ENCODE data around the gene CLSTN1. TPM values are rescaled to one million over a fixed set of nuclear protein-coding genes. Genes with fewer than 3 reads are reported as not detected.

The CLSTN1 gene
- total and polyA plus RNA-seq, 10 of the 15 experiments (the other 5 are each of a cell fraction or from before 2014, with no cell fraction given) = 2.7 to 64.4 (median 23.2) TPM

GRCh38 chr1:9732123-9732971, 91.4 kb downstream of the CLSTN1 start:
- Histone ChIP-seq H3K36me3 (ENCODE audit: control insufficient read depth in 2 of 2, insufficient read depth in 2 of 2, low read length in 1 of 2) (peaks cover 40 to 54% of the 10 kb centered on the region in 2 experiments), H3K27ac (ENCODE audit: control insufficient read depth, insufficient read depth) (no peak overlapping the region), H3K27me3 (replicated peaks in 1 of 2; ENCODE audit: control insufficient read depth in 2 of 2, insufficient read depth in 2 of 2, low read length in 1 of 2) (no peaks in the 10 kb centered on the region), H3K9ac (ENCODE audit: control insufficient read depth, insufficient read depth, low read length) (no peak overlapping the region), H3K4me1 (ENCODE audit: control insufficient read depth, insufficient read depth, low read length) (peaks cover 5% of the 10 kb centered on the region; the same call in 1 of the 2 replicates), H3K4me2 (ENCODE audit: control insufficient read depth, insufficient read depth) (no peak overlapping the region), H3K4me3 (no peak overlapping the region), H4K20me1 (ENCODE audit: control insufficient read depth, insufficient read depth) (no peaks in the 10 kb centered on the region), H2AFZ (ENCODE audit: control insufficient read depth, low read depth, low read length) (no peak overlapping the region), H3K9me3 (replicated peaks; ENCODE audit: control insufficient read depth, insufficient read depth, low read length) (no peaks in the 10 kb centered on the region; the same call in 2 of the 3 replicates), H3K79me2 (ENCODE audit: control insufficient read depth, insufficient read depth, low read length) (no peaks in the 10 kb centered on the region)
- FAIRE-seq (no peak), ATAC-seq (peak; percentile 16), DNase-seq (ENCODE audit: low read depth, low spot score) (no peak)
- WGBS (ENCODE audit: insufficient coverage, insufficient replicate concordance, low lambda C conversion rate, missing lambda C conversion rate) = 37% methylated on average over 18 of the region's 18 CpGs
- in situ Hi-C loops (cut with MboI) (no loop called here), intact Hi-C loops (cut with micrococcal nuclease; ENCODE audit: unreplicated experiment) (no loop called here)
- RAD21 ChIA-PET (ENCODE audit: unreplicated experiment) = interaction anchor here (0.6 kb wide), 1 partner anchor 106 kb away, joined by 5 read pairs; no protein-coding TSS in a partner anchor
- POLR2A ChIA-PET = interaction anchor here (0.6 kb wide), 2 partner anchors 23 to 128 kb away, joined by 3 read pairs; no protein-coding TSS in a partner anchor
- SMC1A ChIA-PET (ENCODE audit: uncharacterized antibody, unreplicated experiment) = interaction anchor here (0.8 to 1.2 kb wide), 2 partner anchors 104 to 137 kb away, joined by 3 read pairs; no protein-coding TSS in a partner anchor
- no TSS peak for BruUV-seq (replicated peaks)
- TF ChIP-seq PML (IDR thresholded peaks at IDR 0.05; ENCODE audit: low read length) (peak; percentile 62; the same call in 1 of the 2 replicates), POLR2A (IDR thresholded peaks at IDR 0.05; ENCODE audit: low read depth, low read length) (peak; percentile 38; the same call in 1 of the 2 replicates), MTA3 (IDR thresholded peaks at IDR 0.05; ENCODE audit: borderline replicate concordance, low read length) (peak; percentile 66; the same call in 1 of the 2 replicates), RFX5 (IDR thresholded peaks at IDR 0.05; ENCODE audit: low read depth, low read length) (no peak), ZSCAN29 (IDR thresholded peaks at IDR 0.05) (no peak), KAT2A (conservative IDR thresholded peaks at IDR 0.05; ENCODE audit: control insufficient read depth, low read depth, low read length) (no peak), POLR2AphosphoS2 (IDR thresholded peaks at IDR 0.05; ENCODE audit: low read depth, low read length) (peak; percentile 9; the same call in 1 of the 2 replicates), SP1 (IDR thresholded peaks at IDR 0.05; ENCODE audit: low read depth, low read length) (no peak)
- CTCF ChIA-PET = interaction anchor here (1.8 kb wide), 1 partner anchor 138 kb away, joined by 4 read pairs; no protein-coding TSS in a partner anchor
